ENCODE data around the gene CPA2.
"Not testable (repeated sequence)": the region's sequence is repeated elsewhere in the genome, so short reads cannot be mapped to it uniquely, and the experiment has no call there.

Gene CPA2

GRCh38 chr7:130266258-130266960 is at the start of gene CPA2:
Gene CPA2, plus strand, starts transcription at chr7:130266863. Its CDS starts 19 bp downstream, at chr7:130266882.
- Mint-ChIP-seq H3K9me3 (peaks cover 4% of the 10 kb centered on the region), H3K27me3 (peaks cover 53% of the 10 kb centered on the region), H3K27ac (no peak within 1 kb of the TSS), H3K4me1 (no peaks in the 10 kb centered on the region), H3K4me3 (no peak within 1 kb of the TSS), H3K36me3 (no peaks in the 10 kb centered on the region)
- ATAC-seq, result no peak

- H3K36me3 Mint-ChIP-seq, result no peaks in the 10 kb centered on the region
- no peak overlapping the region for H3K27ac Mint-ChIP-seq
Observed at GRCh38 chr7:130218806-130219620, 47.6 kb upstream of the CPA2 start.

DNA sequence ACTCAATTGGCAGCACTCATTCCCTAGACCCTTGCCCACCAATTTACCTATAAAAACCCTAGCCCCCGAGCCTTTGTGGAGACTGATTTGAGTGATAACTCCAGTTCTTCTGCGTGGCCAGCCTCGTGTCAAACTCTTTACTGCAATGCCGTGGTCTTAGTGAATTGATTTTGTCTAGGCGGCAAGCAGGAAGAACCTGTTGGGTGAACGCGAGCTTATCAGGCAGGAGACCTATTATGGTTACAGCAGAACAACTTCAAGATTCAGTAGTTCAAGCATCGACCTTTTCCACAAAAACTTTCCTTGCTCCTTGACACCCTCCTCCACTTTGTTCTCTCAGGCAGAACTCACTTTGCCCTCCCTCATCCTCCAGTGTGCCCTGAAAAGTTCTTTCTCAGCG is 46.8 kb upstream of the CPA2 start:
- no peak overlapping the region for H3K27ac Mint-ChIP-seq

More at GRCh38 chr7:130218806-130219620, 47.6 kb upstream of the CPA2 start:
- no peak overlapping the region for H3K4me3 Mint-ChIP-seq
- no peaks in the 10 kb centered on the region for H3K4me1 Mint-ChIP-seq
- no peaks in the 10 kb centered on the region for H3K27me3 Mint-ChIP-seq
- no peak for ATAC-seq
- peaks cover 4% of the 10 kb centered on the region for H3K9me3 Mint-ChIP-seq

GRCh38 chr7:130221746-130222145 is 44.9 kb upstream of the CPA2 start:
- Mint-ChIP-seq H3K9me3 (peaks cover 5% of the 10 kb centered on the region), H3K27me3 (no peaks in the 10 kb centered on the region), H3K27ac (no peak overlapping the region), H3K4me3 (no peak overlapping the region), H3K4me1 (no peaks in the 10 kb centered on the region), H3K36me3 (no peaks in the 10 kb centered on the region)
- no peak for ATAC-seq

More for the DNA sequence above, 46.8 kb upstream of the CPA2 start:
- no peak for ATAC-seq
- Mint-ChIP-seq H3K9me3 (peaks cover 5% of the 10 kb centered on the region), H3K36me3 (no peaks in the 10 kb centered on the region), H3K27me3 (no peaks in the 10 kb centered on the region), H3K4me1 (no peaks in the 10 kb centered on the region), H3K4me3 (no peak overlapping the region)

DNA sequence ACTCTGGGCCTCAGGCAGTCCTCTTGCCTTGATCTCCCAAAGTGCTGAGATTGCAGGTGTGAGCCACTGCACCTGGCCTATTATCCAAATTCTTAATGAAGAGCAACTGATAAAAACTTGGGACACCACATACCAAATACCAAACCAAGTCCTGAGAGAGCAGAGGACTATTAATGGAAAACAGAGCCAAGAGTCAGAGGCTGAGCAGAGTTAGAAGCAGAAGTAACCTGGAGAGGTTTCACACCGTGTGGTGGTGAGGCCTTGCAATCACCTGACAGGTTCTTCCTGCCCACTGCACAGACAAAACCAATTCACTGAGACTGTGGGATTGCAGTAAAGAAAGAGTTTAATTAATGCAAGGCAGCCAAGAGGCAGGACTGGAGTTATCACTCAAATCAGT is 43.0 kb upstream of the CPA2 start:
- Mint-ChIP-seq H3K27ac (no peak overlapping the region), H3K9me3 (peaks cover 5% of the 10 kb centered on the region), H3K27me3 (no peaks in the 10 kb centered on the region), H3K4me1 (no peaks in the 10 kb centered on the region), H3K4me3 (no peak overlapping the region), H3K36me3 (no peaks in the 10 kb centered on the region)
- no peak for ATAC-seq

GRCh38 chr7:130224210-130224609 is 42.5 kb upstream of the CPA2 start:
- H3K27me3 Mint-ChIP-seq, result no peaks in the 10 kb centered on the region
- no peaks in the 10 kb centered on the region for H3K36me3 Mint-ChIP-seq
- peaks cover 5% of the 10 kb centered on the region for H3K9me3 Mint-ChIP-seq
- no peak for ATAC-seq
- H3K4me1 Mint-ChIP-seq, result no peaks in the 10 kb centered on the region
- H3K4me3 Mint-ChIP-seq, result no peak overlapping the region
- H3K27ac Mint-ChIP-seq, result no peak overlapping the region

GRCh38 chr7:130224923-130225322 is 41.7 kb upstream of the CPA2 start:
- H3K4me3 Mint-ChIP-seq, H3K27me3 Mint-ChIP-seq, H3K9me3 Mint-ChIP-seq, H3K36me3 Mint-ChIP-seq, ATAC-seq, H3K4me1 Mint-ChIP-seq, H3K27ac Mint-ChIP-seq: not testable (repeated sequence)

DNA sequence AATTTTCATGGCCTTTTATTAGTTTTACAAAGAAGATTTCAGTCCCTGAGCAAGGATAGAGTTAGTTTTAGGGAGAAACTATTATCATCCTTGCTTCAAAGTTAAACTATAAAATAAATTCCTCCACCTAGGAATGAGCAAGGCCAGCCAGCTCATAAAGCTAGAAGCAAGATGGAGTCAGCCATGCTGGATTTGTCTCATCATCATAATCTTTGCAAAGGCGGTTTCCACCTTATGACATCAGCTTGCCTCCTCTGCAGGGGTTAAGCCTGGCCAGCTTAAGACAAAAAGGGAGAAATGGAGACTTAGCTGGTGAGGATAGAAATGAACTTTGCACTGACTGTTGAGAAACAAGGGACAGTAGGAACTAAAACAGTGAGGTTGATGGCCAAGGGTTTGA is 40.3 kb upstream of the CPA2 start:
- Mint-ChIP-seq H3K27ac (no peak overlapping the region), H3K36me3 (no peaks in the 10 kb centered on the region), H3K27me3 (no peaks in the 10 kb centered on the region), H3K4me3 (no peak overlapping the region), H3K9me3 (peaks cover 5% of the 10 kb centered on the region), H3K4me1 (no peaks in the 10 kb centered on the region)
- ATAC-seq, result no peak

GRCh38 chr7:130227883-130228575 is 38.6 kb upstream of the CPA2 start:
- no peak overlapping the region for H3K27ac Mint-ChIP-seq
- H3K4me1 Mint-ChIP-seq, result no peaks in the 10 kb centered on the region
- peaks cover 5% of the 10 kb centered on the region for H3K9me3 Mint-ChIP-seq
- no peaks in the 10 kb centered on the region for H3K36me3 Mint-ChIP-seq
- no peak for ATAC-seq
- H3K27me3 Mint-ChIP-seq, result peaks cover 8% of the 10 kb centered on the region
- no peak overlapping the region for H3K4me3 Mint-ChIP-seq

GRCh38 chr7:130228840-130229502 is 37.7 kb upstream of the CPA2 start:
- Mint-ChIP-seq H3K4me1 (no peaks in the 10 kb centered on the region), H3K27ac (no peak overlapping the region), H3K4me3 (no peak overlapping the region), H3K36me3 (no peaks in the 10 kb centered on the region), H3K27me3 (peaks cover 8% of the 10 kb centered on the region), H3K9me3 (peaks cover 1% of the 10 kb centered on the region)
- ATAC-seq, result no peak

GRCh38 chr7:130229981-130230380 is 36.7 kb upstream of the CPA2 start:
- H3K9me3 Mint-ChIP-seq, H3K27me3 Mint-ChIP-seq, ATAC-seq: not testable (repeated sequence)

GRCh38 chr7:130231792-130232191 is 34.9 kb upstream of the CPA2 start:
- Mint-ChIP-seq H3K27me3 (peaks cover 18% of the 10 kb centered on the region), H3K27ac (no peak overlapping the region), H3K36me3 (no peaks in the 10 kb centered on the region), H3K4me1 (no peaks in the 10 kb centered on the region), H3K9me3 (no peaks in the 10 kb centered on the region), H3K4me3 (no peak overlapping the region)
- no peak for ATAC-seq

More at GRCh38 chr7:130229981-130230380, 36.7 kb upstream of the CPA2 start:
- not testable (repeated sequence) for H3K27ac Mint-ChIP-seq, H3K4me1 Mint-ChIP-seq, H3K36me3 Mint-ChIP-seq, H3K4me3 Mint-ChIP-seq

DNA sequence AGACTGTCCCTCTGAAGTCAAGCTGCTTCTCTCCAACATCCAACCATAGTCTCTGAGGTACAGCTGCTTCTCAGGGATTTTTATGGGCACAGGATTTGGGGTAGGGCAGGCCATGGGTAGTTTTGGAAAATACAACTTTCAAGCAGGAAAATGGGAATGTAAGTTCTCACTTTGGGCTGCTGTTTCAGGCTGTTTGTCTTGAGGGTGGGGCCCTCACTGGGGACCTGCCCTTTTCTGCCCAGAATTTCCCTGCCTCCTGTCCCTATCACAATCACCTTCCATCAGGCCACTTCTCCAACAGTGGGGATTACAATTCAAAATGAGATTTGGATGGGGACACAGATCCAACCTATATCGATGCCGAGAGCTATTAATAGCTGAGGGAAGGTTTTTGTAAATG is 34.5 kb upstream of the CPA2 start:
- Mint-ChIP-seq H3K4me3 (no peak overlapping the region), H3K27me3 (peaks cover 18% of the 10 kb centered on the region), H3K27ac (no peak overlapping the region), H3K9me3 (no peaks in the 10 kb centered on the region), H3K36me3 (no peaks in the 10 kb centered on the region), H3K4me1 (no peaks in the 10 kb centered on the region)
- no peak for ATAC-seq

DNA sequence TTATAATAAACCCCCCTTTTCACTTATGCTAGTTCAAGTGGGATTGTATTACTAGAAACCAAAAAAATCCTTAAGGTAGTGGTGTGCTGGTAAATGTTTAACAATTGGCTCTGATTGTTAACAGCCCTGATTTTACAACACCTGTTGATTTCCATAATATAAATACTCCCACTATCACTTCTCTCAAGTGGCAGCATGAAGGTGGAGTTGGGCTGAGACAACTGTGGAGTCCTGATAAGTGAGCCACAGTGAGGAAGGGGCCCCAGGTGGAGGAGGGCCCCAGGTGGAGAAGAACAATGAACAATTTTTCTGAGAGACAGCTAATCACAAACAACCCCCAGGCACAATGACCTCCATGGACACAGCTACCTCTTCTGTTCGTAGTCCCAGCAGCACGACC is 32.6 kb upstream of the CPA2 start:
- Mint-ChIP-seq H3K27me3 (peaks cover 18% of the 10 kb centered on the region), H3K9me3 (no peaks in the 10 kb centered on the region), H3K4me3 (no peak overlapping the region), H3K36me3 (no peaks in the 10 kb centered on the region), H3K27ac (no peak overlapping the region), H3K4me1 (no peaks in the 10 kb centered on the region)
- no peak for ATAC-seq

DNA sequence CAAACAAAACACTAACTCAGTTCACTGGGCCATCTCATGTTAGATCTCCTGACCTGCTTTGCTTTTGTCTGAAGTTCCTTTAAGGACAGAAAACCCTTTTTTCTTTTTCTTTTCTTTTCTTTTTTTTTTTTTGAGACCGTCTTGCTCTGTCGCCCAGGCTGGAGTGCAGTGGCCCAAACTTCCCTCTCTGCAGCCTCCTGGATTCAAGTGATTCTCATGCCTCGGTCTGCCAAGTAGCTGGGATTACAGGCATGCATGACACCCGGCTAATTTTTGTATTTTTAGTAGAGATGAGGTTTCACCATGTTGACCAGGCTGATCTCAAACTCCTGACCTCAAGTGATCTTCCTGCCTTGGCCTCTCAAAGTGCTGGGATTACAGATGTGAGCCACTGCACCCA is 30.3 kb upstream of the CPA2 start:
- not testable (repeated sequence) for H3K36me3 Mint-ChIP-seq, ATAC-seq, H3K4me3 Mint-ChIP-seq, H3K9me3 Mint-ChIP-seq, H3K4me1 Mint-ChIP-seq, H3K27ac Mint-ChIP-seq
- peaks cover 27% of the 10 kb centered on the region for H3K27me3 Mint-ChIP-seq
